Transverse colon (tissue), 3 donors: Measurements from ENCODE around the gene PDZK1IP1.
"Not testable (repeated sequence)": the region's sequence is repeated elsewhere in the genome, so short reads cannot be mapped to it uniquely, and the experiment has no call there.

Experiments
- CTCF ChIP-seq, 5 experiments: fragments of 200-600 bp in 3 of 5; fragments of 450-650 bp in 2 of 5; sonication (generic) in 3 of 5; IDR thresholded peaks; 1 replicate in 2 of 5; 2 replicates in 3 of 5; pipeline ENCODE4 v1.5.1; 2016 to 2017; ENCODE audit warnings: antibody characterized with exemption in 5 of 5, inconsistent platforms in 3 of 5, mild to moderate bottlenecking in 2 of 5, moderate library complexity in 1 of 5
- EP300 ChIP-seq: sonication (generic); formaldehyde crosslinking; IDR thresholded peaks from one replicate; pipeline ENCODE4 v1.6.1; 2017; ENCODE audit warnings: antibody characterized with exemption, low read depth

GRCh38 chr1:47203504-47203903 is 13.7 kb upstream of the PDZK1IP1 start:
- TF ChIP-seq CTCF (IDR thresholded peaks at IDR 0.05); EP300: not testable (repeated sequence)
